Measurements from ENCODE around the gene PLEKHF1.

The PLEKHF1 gene

GRCh38 chr19:29628661-29629385 is 36.4 kb upstream of the PLEKHF1 start:
- Histone ChIP-seq H3K4me3 (ENCODE audit: low read length) (no peak overlapping the region), H3K36me3 (replicated peaks; ENCODE audit: insufficient read depth, low read length) (no peaks in the 10 kb centered on the region), H2AFZ (ENCODE audit: low read length) (no peak overlapping the region), H3K27ac (ENCODE audit: low read length) (no peak overlapping the region), H3K9me3 (replicated peaks; ENCODE audit: insufficient read depth, low read length) (no peaks in the 10 kb centered on the region), H3K9ac (ENCODE audit: low read length) (no peak overlapping the region), H3K4me1 (ENCODE audit: low read length) (no peaks in the 10 kb centered on the region), H3F3A (ENCODE audit: insufficient read depth, low read length) (no peaks in the 10 kb centered on the region), H3K4me2 (ENCODE audit: low read depth, low read length) (no peak overlapping the region), H4K20me1 (ENCODE audit: insufficient read depth, low read length) (no peaks in the 10 kb centered on the region), H3K9me2 (replicated peaks; ENCODE audit: insufficient read depth, low read length) (no peaks in the 10 kb centered on the region), H3K27me3 (replicated peaks; ENCODE audit: insufficient read depth, low read length) (no peaks in the 10 kb centered on the region; the same call in 1 of the 2 replicates), H3K79me2 (ENCODE audit: low read length) (no peaks in the 10 kb centered on the region)
- no peak for TF ChIP-seq EZH2phosphoT487 (IDR thresholded peaks at IDR 0.05; ENCODE audit: low read length)
- TF ChIP-seq, protein P1, sequence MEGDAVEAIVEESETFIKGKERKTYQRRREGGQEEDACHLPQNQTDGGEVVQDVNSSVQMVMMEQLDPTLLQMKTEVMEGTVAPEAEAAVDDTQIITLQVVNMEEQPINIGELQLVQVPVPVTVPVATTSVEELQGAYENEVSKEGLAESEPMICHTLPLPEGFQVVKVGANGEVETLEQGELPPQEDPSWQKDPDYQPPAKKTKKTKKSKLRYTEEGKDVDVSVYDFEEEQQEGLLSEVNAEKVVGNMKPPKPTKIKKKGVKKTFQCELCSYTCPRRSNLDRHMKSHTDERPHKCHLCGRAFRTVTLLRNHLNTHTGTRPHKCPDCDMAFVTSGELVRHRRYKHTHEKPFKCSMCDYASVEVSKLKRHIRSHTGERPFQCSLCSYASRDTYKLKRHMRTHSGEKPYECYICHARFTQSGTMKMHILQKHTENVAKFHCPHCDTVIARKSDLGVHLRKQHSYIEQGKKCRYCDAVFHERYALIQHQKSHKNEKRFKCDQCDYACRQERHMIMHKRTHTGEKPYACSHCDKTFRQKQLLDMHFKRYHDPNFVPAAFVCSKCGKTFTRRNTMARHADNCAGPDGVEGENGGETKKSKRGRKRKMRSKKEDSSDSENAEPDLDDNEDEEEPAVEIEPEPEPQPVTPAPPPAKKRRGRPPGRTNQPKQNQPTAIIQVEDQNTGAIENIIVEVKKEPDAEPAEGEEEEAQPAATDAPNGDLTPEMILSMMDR (IDR thresholded peaks at IDR 0.05; ENCODE audit: low read length) = no peak
- no peak for TF ChIP-seq EZH2 (optimal IDR thresholded peaks at IDR 0.05; ENCODE audit: low read depth, low read length)
- no peak for DNase-seq

DNA sequence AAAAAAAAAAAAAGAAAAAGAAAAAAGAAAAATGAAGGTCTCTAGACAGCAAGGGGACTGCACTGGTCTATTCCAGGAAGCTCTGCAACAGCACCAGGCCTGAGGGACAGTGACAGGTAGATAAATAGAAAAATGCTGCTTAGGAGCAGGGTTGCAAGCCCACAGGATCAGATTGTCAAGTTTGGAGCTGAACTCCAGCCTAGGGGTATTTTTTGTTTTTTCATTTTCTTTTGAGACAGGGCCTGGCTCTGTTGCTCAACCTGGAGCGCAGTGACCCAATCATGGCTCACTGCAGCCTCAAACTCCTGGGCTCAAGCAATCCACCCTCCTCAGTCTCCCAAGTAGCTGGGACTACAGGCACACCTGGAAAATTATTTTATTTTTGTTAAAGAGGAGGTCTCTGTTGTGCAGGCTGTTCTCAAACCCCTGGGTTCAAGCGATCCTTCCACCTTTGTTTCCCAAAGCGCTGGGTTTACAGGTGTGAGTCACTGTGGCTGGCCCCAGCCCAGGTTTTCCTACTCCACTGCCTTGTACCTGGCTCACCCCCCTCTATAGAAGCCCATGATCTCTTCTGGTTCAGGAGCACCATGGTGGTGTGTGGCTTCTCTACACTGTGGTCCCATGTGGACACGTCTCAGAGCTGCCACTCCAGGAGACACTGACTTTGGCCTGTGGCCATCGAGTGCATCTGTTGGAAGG is 35.3 kb upstream of the PLEKHF1 start:
- no peaks in the 10 kb centered on the region for H3K79me2 ChIP-seq (ENCODE audit: low read length)
- H3K9ac ChIP-seq (ENCODE audit: low read length) = no peak overlapping the region
- no peak for DNase-seq
- no peak overlapping the region for H2AFZ ChIP-seq (ENCODE audit: low read length)
- H3K9me3 ChIP-seq (replicated peaks; ENCODE audit: insufficient read depth, low read length) = no peaks in the 10 kb centered on the region
- H3K9me2 ChIP-seq (replicated peaks; ENCODE audit: insufficient read depth, low read length) = no peaks in the 10 kb centered on the region
- H3K4me2 ChIP-seq (ENCODE audit: low read depth, low read length) = no peak overlapping the region
- no peaks in the 10 kb centered on the region for H4K20me1 ChIP-seq (ENCODE audit: insufficient read depth, low read length)
- H3K27ac ChIP-seq (ENCODE audit: low read length) = no peak overlapping the region
- H3F3A ChIP-seq (ENCODE audit: insufficient read depth, low read length) = no peaks in the 10 kb centered on the region
- no peaks in the 10 kb centered on the region for H3K36me3 ChIP-seq (replicated peaks; ENCODE audit: insufficient read depth, low read length)
- H3K4me3 ChIP-seq (ENCODE audit: low read length) = no peak overlapping the region
- no peaks in the 10 kb centered on the region; the same call in 1 of the 2 replicates for H3K27me3 ChIP-seq (replicated peaks; ENCODE audit: insufficient read depth, low read length)
- H3K4me1 ChIP-seq (ENCODE audit: low read length) = no peaks in the 10 kb centered on the region
- TF ChIP-seq, protein P1 (IDR thresholded peaks at IDR 0.05; ENCODE audit: low read length) = no peak
- TF ChIP-seq EZH2 (optimal IDR thresholded peaks at IDR 0.05; ENCODE audit: low read depth, low read length) (no peak), EZH2phosphoT487 (IDR thresholded peaks at IDR 0.05; ENCODE audit: low read length) (no peak)

DNA sequence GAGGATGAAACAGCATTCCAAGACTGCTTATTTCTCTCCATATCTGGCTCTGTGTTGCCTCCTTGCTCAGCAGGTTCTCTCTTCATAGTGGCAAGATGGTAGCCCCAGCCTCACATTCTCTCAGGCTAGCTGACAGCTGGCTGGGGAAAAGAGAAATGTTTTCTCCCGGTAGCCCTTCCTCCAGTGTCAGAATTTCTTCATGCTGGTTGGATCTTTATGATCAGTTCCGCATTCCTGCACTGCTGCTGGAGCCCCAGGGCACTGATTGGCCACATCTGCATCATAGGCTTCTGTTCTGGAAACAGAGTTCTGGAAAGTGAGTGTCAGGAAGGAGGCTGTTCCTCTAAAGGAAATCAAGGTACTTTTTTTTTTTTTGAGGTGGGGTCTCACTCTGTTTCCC is 34.6 kb upstream of the PLEKHF1 start:
- Histone ChIP-seq H3K79me2 (ENCODE audit: low read length) (no peaks in the 10 kb centered on the region), H3K4me1 (ENCODE audit: low read length) (no peaks in the 10 kb centered on the region), H3K9me2 (replicated peaks; ENCODE audit: insufficient read depth, low read length) (no peaks in the 10 kb centered on the region), H3K4me2 (ENCODE audit: low read depth, low read length) (no peak overlapping the region), H2AFZ (ENCODE audit: low read length) (no peak overlapping the region), H3K27ac (ENCODE audit: low read length) (no peak overlapping the region), H4K20me1 (ENCODE audit: insufficient read depth, low read length) (no peaks in the 10 kb centered on the region), H3K4me3 (ENCODE audit: low read length) (no peak overlapping the region), H3K36me3 (replicated peaks; ENCODE audit: insufficient read depth, low read length) (no peaks in the 10 kb centered on the region), H3F3A (ENCODE audit: insufficient read depth, low read length) (no peaks in the 10 kb centered on the region), H3K9ac (ENCODE audit: low read length) (no peak overlapping the region), H3K9me3 (replicated peaks; ENCODE audit: insufficient read depth, low read length) (no peaks in the 10 kb centered on the region), H3K27me3 (replicated peaks; ENCODE audit: insufficient read depth, low read length) (no peaks in the 10 kb centered on the region; the same call in 1 of the 2 replicates)
- no peak for TF ChIP-seq EZH2phosphoT487 (IDR thresholded peaks at IDR 0.05; ENCODE audit: low read length)
- TF ChIP-seq, protein P1 (IDR thresholded peaks at IDR 0.05; ENCODE audit: low read length) = no peak
- no peak for TF ChIP-seq EZH2 (optimal IDR thresholded peaks at IDR 0.05; ENCODE audit: low read depth, low read length)
- DNase-seq = no peak
